ENCODE data around the gene PCDH9. TPM values are rescaled to one million over a fixed set of nuclear protein-coding genes. Genes with fewer than 3 reads are reported as not detected.

PCDH9 gene
- total RNA-seq, 1 experiment from 2014 or later = 5.8 TPM

GRCh38 chr13:66492479-66492878, 737.7 kb downstream of the PCDH9 start:
- Histone ChIP-seq H3K36me3 (ENCODE audit: insufficient read depth, low read length, poor library complexity, severe bottlenecking) (no peaks in the 10 kb centered on the region), H3K4me1 (ENCODE audit: insufficient read depth, low read length, poor library complexity, severe bottlenecking) (no peaks in the 10 kb centered on the region), H3K27ac (ENCODE audit: low read depth, low read length, poor library complexity, severe bottlenecking) (no peak overlapping the region), H3K27me3 (replicated peaks; ENCODE audit: insufficient read depth, low read depth, low read length, poor library complexity) (no peaks in the 10 kb centered on the region), H3K4me3 (ENCODE audit: low read depth, low read length, poor library complexity, severe bottlenecking) (no peak overlapping the region), H3K9me3 (ENCODE audit: low read depth, low read length, poor library complexity, severe bottlenecking) (no peaks in the 10 kb centered on the region)
- BruUV-seq (replicated peaks) = no TSS peak
- POLR2A ChIA-PET (ENCODE audit: low non-redundant PET) = no interaction called here
- intact Hi-C loops (cut with micrococcal nuclease; ENCODE audit: unreplicated experiment) = no loop called here
- CTCF ChIA-PET = no interaction called here
- TF ChIP-seq EZH2 (IDR thresholded peaks at IDR 0.05; ENCODE audit: borderline replicate concordance, low read depth, low read length, poor library complexity, severe bottlenecking) (no peak), CTCF (conservative IDR thresholded peaks at IDR 0.05; ENCODE audit: low read depth, low read length) (no peak)
- peak; percentile 1 for DNase-seq (ENCODE audit: low spot score)

GRCh38 chr13:66491251-66491650, 738.9 kb downstream of the PCDH9 start:
- ChIA-PET POLR2A (ENCODE audit: low non-redundant PET) (no interaction called here), CTCF (no interaction called here)
- H3K9me3 ChIP-seq (ENCODE audit: low read depth, low read length, poor library complexity, severe bottlenecking) = no peaks in the 10 kb centered on the region
- intact Hi-C loops (cut with micrococcal nuclease; ENCODE audit: unreplicated experiment) = no loop called here
- H3K4me1 ChIP-seq (ENCODE audit: insufficient read depth, low read length, poor library complexity, severe bottlenecking) = no peaks in the 10 kb centered on the region
- H3K36me3 ChIP-seq (ENCODE audit: insufficient read depth, low read length, poor library complexity, severe bottlenecking) = no peaks in the 10 kb centered on the region
- H3K27me3 ChIP-seq (replicated peaks; ENCODE audit: insufficient read depth, low read depth, low read length, poor library complexity) = no peaks in the 10 kb centered on the region
- no peak for DNase-seq (ENCODE audit: low spot score)
- no peak for TF ChIP-seq EZH2 (IDR thresholded peaks at IDR 0.05; ENCODE audit: borderline replicate concordance, low read depth, low read length, poor library complexity, severe bottlenecking)
- TF ChIP-seq CTCF (conservative IDR thresholded peaks at IDR 0.05; ENCODE audit: low read depth, low read length) = no peak
- no peak overlapping the region for H3K4me3 ChIP-seq (ENCODE audit: low read depth, low read length, poor library complexity, severe bottlenecking)
- no peak overlapping the region for H3K27ac ChIP-seq (ENCODE audit: low read depth, low read length, poor library complexity, severe bottlenecking)
- BruUV-seq (replicated peaks) = no TSS peak

GRCh38 chr13:66489586-66489985, 740.5 kb downstream of the PCDH9 start:
- DNase-seq (ENCODE audit: low spot score) = no peak
- Histone ChIP-seq H3K4me1 (ENCODE audit: insufficient read depth, low read length, poor library complexity, severe bottlenecking) (no peaks in the 10 kb centered on the region), H3K9me3 (ENCODE audit: low read depth, low read length, poor library complexity, severe bottlenecking) (no peaks in the 10 kb centered on the region), H3K27ac (ENCODE audit: low read depth, low read length, poor library complexity, severe bottlenecking) (no peak overlapping the region), H3K36me3 (ENCODE audit: insufficient read depth, low read length, poor library complexity, severe bottlenecking) (no peaks in the 10 kb centered on the region), H3K4me3 (ENCODE audit: low read depth, low read length, poor library complexity, severe bottlenecking) (no peak overlapping the region), H3K27me3 (replicated peaks; ENCODE audit: insufficient read depth, low read depth, low read length, poor library complexity) (no peaks in the 10 kb centered on the region)
- BruUV-seq (replicated peaks) = no TSS peak
- intact Hi-C loops (cut with micrococcal nuclease; ENCODE audit: unreplicated experiment) = no loop called here
- TF ChIP-seq CTCF (conservative IDR thresholded peaks at IDR 0.05; ENCODE audit: low read depth, low read length) (no peak), EZH2 (IDR thresholded peaks at IDR 0.05; ENCODE audit: borderline replicate concordance, low read depth, low read length, poor library complexity, severe bottlenecking) (no peak)
- CTCF ChIA-PET = no interaction called here
- POLR2A ChIA-PET (ENCODE audit: low non-redundant PET) = no interaction called here

Data from A673 (cell line).